GM12864 (cell line): ENCODE results near the gene ZBTB3.

ENCODE experiments used
- DNase-seq: peaks from one replicate; pipeline ENCODE4 v3.0.0-alpha.2; 2011; ENCODE audit warnings: low read depth
- H3K4me3 ChIP-seq: 2 replicates; pipeline ENCODE4 v1.5.1; 2011; ENCODE audit warnings: mild to moderate bottlenecking, low read depth, low read length, control low read depth
- CTCF ChIP-seq: IDR thresholded peaks from 2 replicates; pipeline ENCODE4 v1.5.1; 2011; ENCODE audit warnings: low read depth, mild to moderate bottlenecking, moderate library complexity, low read length, control low read depth, inconsistent platforms; ENCODE audit errors: missing control alignments

Gene ZBTB3

GRCh38 chr11:62753736-62754603 is at the start of gene ZBTB3:
ZBTB3 (minus strand) TSS chr11:62754160; CDS start chr11:62753664, 496 bp downstream.
- DNase-seq = peak; percentile 100
- H3K4me3 ChIP-seq = peak within 1 kb of the TSS; percentile 69
- no peak for TF ChIP-seq CTCF

GRCh38 chr11:62801071-62801470 is 47.1 kb upstream of the ZBTB3 start:
- DNase-seq = no peak
- TF ChIP-seq CTCF = no peak
- H3K4me3 ChIP-seq = no peak overlapping the region

- H3K4me3 ChIP-seq = no peak overlapping the region
Measured at GRCh38 chr11:62799486-62799885, 45.5 kb upstream of the ZBTB3 start.

GRCh38 chr11:62796281-62796680 is 42.3 kb upstream of the ZBTB3 start:
- H3K4me3 ChIP-seq = no peak overlapping the region
- no peak for TF ChIP-seq CTCF
- no peak for DNase-seq

More at GRCh38 chr11:62799486-62799885, 45.5 kb upstream of the ZBTB3 start:
- DNase-seq = no peak
- no peak for TF ChIP-seq CTCF

GRCh38 chr11:62794201-62794775 is 40.3 kb upstream of the ZBTB3 start:
- no peak overlapping the region for H3K4me3 ChIP-seq
- no peak for TF ChIP-seq CTCF
- DNase-seq = no peak

GRCh38 chr11:62792202-62792575 is 38.2 kb upstream of the ZBTB3 start:
- no peak for DNase-seq
- no peak for TF ChIP-seq CTCF
- H3K4me3 ChIP-seq = peak overlapping the region; percentile 7; the same call in 1 of the 2 replicates
